AG10803 (cell line): Measurements from ENCODE around the gene FRMD4A.

Source experiments
- DNase-seq: peaks from one replicate; pipeline ENCODE4 v3.0.0; 2010; ENCODE audit warnings: low read depth
- H3K4me3 ChIP-seq: 2 replicates; pipeline ENCODE4 v1.5.1; 2011; ENCODE audit warnings: mild to moderate bottlenecking, low read length, control low read depth
- CTCF ChIP-seq: conservative IDR thresholded peaks from 2 replicates; pipeline ENCODE4 v1.5.1; 2011; ENCODE audit warnings: mild to moderate bottlenecking, low read length, control low read depth, inconsistent platforms

FRMD4A gene

GRCh38 chr10:13632440-13632839 lies 698.3 kb downstream of the FRMD4A start:
- no peak for DNase-seq
- no peak overlapping the region for H3K4me3 ChIP-seq
- no peak for TF ChIP-seq CTCF

GRCh38 chr10:13631594-13631993 lies 699.1 kb downstream of the FRMD4A start:
- H3K4me3 ChIP-seq, result no peak overlapping the region
- no peak for TF ChIP-seq CTCF
- DNase-seq, result no peak

GRCh38 chr10:13630231-13630630 lies 700.5 kb downstream of the FRMD4A start:
- no peak for TF ChIP-seq CTCF
- no peak for DNase-seq
- no peak overlapping the region for H3K4me3 ChIP-seq

GRCh38 chr10:13629116-13629515 lies 701.6 kb downstream of the FRMD4A start:
- no peak for TF ChIP-seq CTCF
- peak; percentile 22 for DNase-seq
- no peak overlapping the region for H3K4me3 ChIP-seq

GRCh38 chr10:13628661-13629060 lies 702.1 kb downstream of the FRMD4A start:
- TF ChIP-seq CTCF, result no peak
- DNase-seq, result no peak
- H3K4me3 ChIP-seq, result no peak overlapping the region

- no peak overlapping the region for H3K4me3 ChIP-seq
- no peak for TF ChIP-seq CTCF
- DNase-seq, result peak; percentile 3
These were observed 703.0 kb downstream of the FRMD4A start for GRCh38 chr10:13627459-13628310.

GRCh38 chr10:13624630-13625029 lies 706.1 kb downstream of the FRMD4A start:
- no peak overlapping the region for H3K4me3 ChIP-seq
- TF ChIP-seq CTCF, result no peak
- DNase-seq, result no peak
